ENCODE measurements around the gene GANC.
A peak's percentile ranks its signal among the peaks of the same experiment; 100 is the strongest.
"Not testable (repeated sequence)": the region's sequence is repeated elsewhere in the genome, so short reads cannot be mapped to it uniquely, and the experiment has no call there.

GANC gene

DNA sequence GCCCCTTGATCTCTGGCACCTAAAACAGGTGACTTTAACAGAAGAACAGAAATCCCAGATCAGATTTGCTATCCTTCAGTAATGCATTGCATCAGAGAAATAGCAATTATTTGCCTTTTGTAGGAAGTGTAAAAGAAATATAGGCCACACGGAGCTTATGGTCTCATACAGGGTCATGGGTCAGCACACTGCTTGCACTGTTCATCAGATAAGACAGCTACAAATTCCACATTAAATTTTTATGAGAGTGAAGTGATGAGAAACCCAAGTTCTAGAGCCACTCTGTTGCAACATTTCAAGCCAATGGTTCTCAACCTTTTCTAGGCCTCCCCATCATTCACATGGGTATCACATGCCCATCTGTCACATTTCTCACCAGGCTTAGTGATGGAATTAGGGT is 33.7 kb downstream of the GANC start:
- Histone ChIP-seq H3K9me3 (ENCODE audit: severe bottlenecking) (peaks cover 3% of the 10 kb centered on the region), H3K36me3 (no peaks in the 10 kb centered on the region), H3K27me3 (ENCODE audit: insufficient read depth, low read depth, severe bottlenecking) (no peaks in the 10 kb centered on the region), H3K27ac (no peak overlapping the region), H3K4me3 (ENCODE audit: low read depth, low read length) (no peak overlapping the region)
- no peak for DNase-seq
- TF ChIP-seq, protein P1, sequence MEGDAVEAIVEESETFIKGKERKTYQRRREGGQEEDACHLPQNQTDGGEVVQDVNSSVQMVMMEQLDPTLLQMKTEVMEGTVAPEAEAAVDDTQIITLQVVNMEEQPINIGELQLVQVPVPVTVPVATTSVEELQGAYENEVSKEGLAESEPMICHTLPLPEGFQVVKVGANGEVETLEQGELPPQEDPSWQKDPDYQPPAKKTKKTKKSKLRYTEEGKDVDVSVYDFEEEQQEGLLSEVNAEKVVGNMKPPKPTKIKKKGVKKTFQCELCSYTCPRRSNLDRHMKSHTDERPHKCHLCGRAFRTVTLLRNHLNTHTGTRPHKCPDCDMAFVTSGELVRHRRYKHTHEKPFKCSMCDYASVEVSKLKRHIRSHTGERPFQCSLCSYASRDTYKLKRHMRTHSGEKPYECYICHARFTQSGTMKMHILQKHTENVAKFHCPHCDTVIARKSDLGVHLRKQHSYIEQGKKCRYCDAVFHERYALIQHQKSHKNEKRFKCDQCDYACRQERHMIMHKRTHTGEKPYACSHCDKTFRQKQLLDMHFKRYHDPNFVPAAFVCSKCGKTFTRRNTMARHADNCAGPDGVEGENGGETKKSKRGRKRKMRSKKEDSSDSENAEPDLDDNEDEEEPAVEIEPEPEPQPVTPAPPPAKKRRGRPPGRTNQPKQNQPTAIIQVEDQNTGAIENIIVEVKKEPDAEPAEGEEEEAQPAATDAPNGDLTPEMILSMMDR (IDR thresholded peaks at IDR 0.05; ENCODE audit: low read depth, low read length), result no peak

DNA sequence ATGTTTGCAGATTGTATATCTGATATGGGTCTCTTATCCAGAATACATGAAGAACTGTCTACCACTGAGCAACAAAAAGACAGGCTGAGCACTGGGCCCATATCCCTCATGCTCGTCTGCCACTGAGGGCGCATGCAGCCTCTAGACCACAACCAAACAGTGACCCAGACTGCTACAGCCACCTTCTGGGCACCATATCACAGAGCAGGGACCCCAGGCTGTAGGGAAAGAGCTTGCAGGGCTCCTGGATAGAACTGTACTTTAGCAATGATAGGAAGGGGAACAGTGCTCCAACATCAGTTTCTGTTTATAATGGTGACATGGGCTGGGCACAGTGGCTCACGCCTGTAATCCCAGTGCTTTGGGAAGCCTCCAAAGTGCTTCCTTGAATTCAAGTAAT is 40.5 kb downstream of the GANC start:
- no peak overlapping the region for H3K4me3 ChIP-seq (ENCODE audit: low read depth, low read length)
- DNase-seq, result peak; percentile 22
- H3K27me3 ChIP-seq (ENCODE audit: insufficient read depth, low read depth, severe bottlenecking), result no peaks in the 10 kb centered on the region

DNA sequence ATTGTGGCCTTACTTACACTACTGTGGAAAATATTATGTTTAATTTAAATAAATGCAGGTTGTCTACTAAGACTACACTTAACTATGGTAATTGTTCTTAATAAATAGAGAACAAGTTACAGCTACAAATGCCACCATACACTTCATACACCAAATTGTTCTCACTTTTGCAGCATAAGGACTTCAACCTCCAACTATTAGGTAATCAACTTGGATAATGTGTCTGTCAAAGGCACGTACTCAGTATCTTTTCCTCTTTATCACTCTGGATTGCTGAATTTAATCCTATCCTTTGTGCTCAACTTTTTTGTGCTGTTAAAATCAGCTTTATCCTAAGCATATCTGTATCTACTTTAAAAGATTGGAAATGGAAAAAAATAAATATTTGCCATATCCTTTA is 41.8 kb downstream of the GANC start:
- Histone ChIP-seq H3K36me3 (no peaks in the 10 kb centered on the region), H3K9me3 (ENCODE audit: severe bottlenecking) (no peaks in the 10 kb centered on the region), H3K4me3 (ENCODE audit: low read depth, low read length) (no peak overlapping the region), H3K27ac (no peak overlapping the region), H3K27me3 (ENCODE audit: insufficient read depth, low read depth, severe bottlenecking) (no peaks in the 10 kb centered on the region)
- no peak for DNase-seq
- TF ChIP-seq, protein P1 (IDR thresholded peaks at IDR 0.05; ENCODE audit: low read depth, low read length), result no peak

More for the DNA sequence above, 40.5 kb downstream of the GANC start:
- Histone ChIP-seq H3K9me3 (ENCODE audit: severe bottlenecking) (no peaks in the 10 kb centered on the region), H3K36me3 (no peaks in the 10 kb centered on the region), H3K27ac (no peak overlapping the region)
- TF ChIP-seq, protein P1 (IDR thresholded peaks at IDR 0.05; ENCODE audit: low read depth, low read length), result 0 out of 2 replicates have a peak, but pooled peaks have one; percentile 16

DNA sequence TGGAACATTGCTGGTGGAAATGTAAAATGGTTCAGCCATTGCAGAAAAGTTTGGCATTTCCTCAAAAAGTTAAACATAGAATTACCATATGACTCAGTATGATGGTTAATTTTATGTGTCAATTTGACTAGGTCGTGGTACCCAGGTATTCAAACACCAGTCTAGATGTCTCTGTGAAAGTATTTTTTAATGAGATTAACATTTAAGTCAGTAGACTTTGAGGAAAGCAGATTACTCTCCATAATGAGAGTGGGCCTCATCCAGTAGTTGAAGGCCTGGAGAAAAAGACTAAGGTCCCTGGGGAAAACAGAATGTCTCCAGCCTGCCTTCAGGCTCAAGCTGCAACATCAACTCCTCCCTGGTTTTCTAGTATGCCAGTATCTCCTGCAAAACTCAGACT is 42.5 kb downstream of the GANC start:
- peak; percentile 43 for DNase-seq
- no peaks in the 10 kb centered on the region for H3K27me3 ChIP-seq (ENCODE audit: insufficient read depth, low read depth, severe bottlenecking)
- TF ChIP-seq, protein P1 (IDR thresholded peaks at IDR 0.05; ENCODE audit: low read depth, low read length), result no peak
- H3K27ac ChIP-seq, result no peak overlapping the region
- no peaks in the 10 kb centered on the region for H3K36me3 ChIP-seq
- no peak overlapping the region for H3K4me3 ChIP-seq (ENCODE audit: low read depth, low read length)
- H3K9me3 ChIP-seq (ENCODE audit: severe bottlenecking), result no peaks in the 10 kb centered on the region

DNA sequence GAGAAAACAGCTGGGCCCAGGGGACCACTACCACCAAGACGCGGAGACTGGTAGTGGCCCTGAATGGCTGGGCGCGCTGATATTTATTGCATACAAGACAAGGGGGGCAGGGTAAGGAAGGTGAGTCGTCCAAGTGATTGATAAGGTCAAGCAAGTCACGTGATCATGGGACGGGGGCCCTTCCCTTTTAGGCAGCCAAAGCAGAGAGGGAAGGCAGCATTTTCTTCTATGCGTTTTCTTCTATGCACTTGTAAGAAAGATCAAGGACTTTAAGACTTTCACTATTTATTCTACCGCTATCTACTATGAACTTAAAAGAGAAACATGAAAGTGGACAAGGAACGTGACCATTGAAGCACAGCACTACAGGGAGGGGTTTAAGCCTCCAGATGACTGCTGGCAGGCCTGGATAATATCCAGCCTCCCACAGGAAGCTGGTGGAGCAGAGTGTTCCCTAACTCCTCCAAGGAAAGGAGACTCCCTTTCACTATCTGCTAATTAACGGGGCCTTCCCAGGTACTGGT is 43.3 kb downstream of the GANC start:
- H3K27ac ChIP-seq; H3K9me3 ChIP-seq (ENCODE audit: severe bottlenecking); H3K27me3 ChIP-seq (ENCODE audit: insufficient read depth, low read depth, severe bottlenecking); H3K36me3 ChIP-seq; DNase-seq; H3K4me3 ChIP-seq (ENCODE audit: low read depth, low read length): not testable (repeated sequence)

DNA sequence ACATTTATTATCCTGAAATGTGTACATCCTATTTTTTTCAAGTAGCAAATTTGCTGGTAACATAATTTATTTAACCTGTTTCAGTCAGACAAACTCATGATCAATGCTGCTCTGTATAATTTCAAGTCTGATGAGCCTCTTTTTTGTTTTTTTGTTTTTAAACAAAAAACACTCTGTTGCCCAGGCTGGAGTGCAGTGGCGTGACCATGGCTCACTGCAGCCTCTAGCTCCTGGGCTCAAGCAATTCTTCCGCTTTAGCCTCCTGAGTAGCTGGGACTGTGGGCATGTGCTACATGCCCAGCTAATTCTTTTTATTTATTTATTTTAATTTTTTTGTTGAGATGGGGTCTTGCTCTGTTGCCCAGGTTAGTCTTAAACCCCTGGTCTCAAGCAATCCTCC is 46.2 kb downstream of the GANC start:
- TF ChIP-seq, protein P1 (IDR thresholded peaks at IDR 0.05; ENCODE audit: low read depth, low read length), result no peak
- Histone ChIP-seq H3K36me3 (no peaks in the 10 kb centered on the region), H3K27ac (no peak overlapping the region), H3K27me3 (ENCODE audit: insufficient read depth, low read depth, severe bottlenecking) (no peaks in the 10 kb centered on the region), H3K4me3 (ENCODE audit: low read depth, low read length) (no peak overlapping the region), H3K9me3 (ENCODE audit: severe bottlenecking) (no peaks in the 10 kb centered on the region)
- DNase-seq, result no peak
